Dedifferentiated amniotic fluid mesenchymal stem cell (primary cell): ENCODE data around the gene HES1.
A peak's percentile ranks its signal among the peaks of the same experiment; 100 is the strongest.
"Not testable (repeated sequence)": the region's sequence is repeated elsewhere in the genome, so short reads cannot be mapped to it uniquely, and the experiment has no call there.

ENCODE experiments used
- DNase-seq: peaks from one replicate; pipeline ENCODE4 v3.0.0-alpha.2; 2016; ENCODE audit errors: extremely low spot score

HES1 gene

DNA sequence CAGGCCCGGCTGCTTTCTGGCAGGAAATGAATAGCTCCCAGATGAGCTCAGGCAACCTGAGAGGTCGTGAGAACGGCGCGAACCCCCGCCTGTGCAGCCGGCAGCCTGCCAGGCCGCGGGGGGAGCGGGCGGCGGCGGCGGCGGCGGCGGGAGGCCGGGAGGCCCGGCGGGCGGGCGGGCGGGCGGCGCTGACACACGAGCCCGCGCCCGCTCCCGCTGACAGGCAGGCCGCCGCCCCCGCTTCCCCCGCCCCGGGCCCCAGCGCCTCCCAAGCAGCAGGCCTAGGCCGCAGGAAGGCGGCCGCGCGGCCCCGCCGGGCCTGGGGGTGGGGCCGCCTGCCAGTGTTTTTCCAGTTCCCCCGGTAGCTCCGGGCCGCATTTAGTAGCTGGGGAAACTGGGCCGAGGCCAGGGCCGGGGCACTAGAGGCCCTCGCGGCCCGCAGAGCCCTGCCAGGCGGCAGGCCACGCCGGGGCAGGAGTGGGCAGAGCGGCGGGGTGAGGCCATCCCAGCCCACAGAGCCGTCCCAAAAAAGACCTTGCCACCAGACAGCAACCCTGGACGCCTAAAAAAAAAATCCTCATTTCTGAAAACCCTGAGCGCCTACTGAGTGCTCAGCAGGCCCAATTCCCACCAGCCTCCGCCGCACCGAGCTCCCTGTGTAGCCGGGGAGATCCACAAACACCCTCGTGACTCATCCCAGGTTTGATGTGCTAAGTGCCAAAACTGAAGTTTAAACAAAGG is 5.6 kb downstream of the HES1 start:
- peak; percentile 65 for DNase-seq

DNA sequence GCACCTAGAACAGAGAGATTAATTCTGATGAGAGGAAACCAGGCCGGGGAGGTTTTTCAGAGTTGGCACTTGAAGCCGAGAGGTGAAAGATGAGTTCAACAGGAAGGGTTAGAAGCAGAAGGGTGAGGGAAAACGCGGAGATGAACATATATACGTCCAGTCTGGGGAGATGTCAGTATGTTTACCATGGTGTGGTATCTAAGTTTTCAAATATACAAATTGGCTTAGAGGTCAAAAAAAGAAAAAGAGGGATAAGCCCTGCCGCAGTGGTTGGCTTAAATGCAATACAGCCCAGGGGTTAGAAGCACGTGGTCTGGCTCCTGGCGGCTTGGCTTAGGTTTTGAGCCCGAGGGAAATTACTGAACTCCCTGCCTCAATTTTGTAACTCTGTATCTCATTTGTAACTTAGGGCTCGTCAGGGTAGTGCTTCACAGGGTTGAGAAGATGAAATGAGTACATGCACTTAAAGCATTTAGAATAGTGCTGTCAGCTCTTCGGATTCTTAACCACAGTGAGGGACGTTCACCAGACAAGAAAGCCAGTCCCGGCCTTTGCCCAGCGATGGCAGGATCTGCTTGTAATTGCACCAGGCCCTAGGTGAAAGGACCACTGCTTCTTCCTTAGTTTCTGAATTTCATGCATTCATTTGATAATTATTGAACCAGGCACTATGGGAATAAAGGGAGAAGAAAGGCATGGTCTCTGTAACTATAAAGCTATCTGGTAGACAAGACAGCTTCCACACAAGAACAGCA is 6.4 kb downstream of the HES1 start:
- DNase-seq: no peak

- no peak for DNase-seq
These were observed 9.8 kb downstream of the HES1 start for GRCh38 chr3:194145702-194146101.

DNA sequence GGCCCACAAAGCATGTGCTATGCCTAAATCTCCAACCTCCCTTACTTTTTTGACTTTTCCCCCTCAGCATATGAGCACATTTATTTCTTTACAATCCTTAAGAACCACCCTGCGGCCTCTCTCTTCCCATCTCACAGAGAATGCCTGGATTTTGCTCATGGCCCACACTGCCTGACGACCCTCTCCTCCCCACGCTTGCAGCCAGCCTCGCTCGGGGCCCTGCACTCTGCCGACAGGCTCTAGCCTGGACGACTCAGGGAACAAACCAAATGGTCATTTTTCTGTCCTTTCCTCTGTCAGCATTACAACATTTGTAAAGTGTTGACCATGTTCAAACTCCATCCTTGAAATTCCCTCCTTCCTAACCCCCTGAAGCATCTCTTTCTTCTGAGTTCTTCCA is 11.7 kb downstream of the HES1 start:
- no peak for DNase-seq

DNA sequence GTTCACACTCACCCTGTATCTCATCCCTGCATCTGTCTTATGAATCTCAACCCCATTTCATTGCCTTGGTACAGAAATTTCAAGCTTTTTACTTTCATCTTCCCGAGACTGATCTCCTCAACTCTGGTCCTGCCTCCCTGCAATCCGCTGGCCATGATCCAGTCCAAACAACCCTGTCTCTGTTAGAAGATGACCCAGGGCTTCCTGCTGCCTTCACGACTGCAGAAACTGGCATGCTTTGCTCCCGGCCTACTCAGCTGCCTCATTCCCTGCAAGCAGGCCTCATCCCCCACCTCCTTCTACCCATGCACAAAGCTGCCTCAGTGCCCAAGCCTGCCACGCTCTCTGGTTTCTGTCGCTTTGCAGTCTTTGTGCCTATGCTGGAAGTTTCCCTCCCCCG is 12.4 kb downstream of the HES1 start:
- DNase-seq: no peak

GRCh38 chr3:194150252-194150934 is 14.4 kb downstream of the HES1 start:
- no peak for DNase-seq

GRCh38 chr3:194150935-194151302 is 15.0 kb downstream of the HES1 start:
- DNase-seq: not testable (repeated sequence)

- no peak for DNase-seq
These were observed 18.4 kb downstream of the HES1 start for GRCh38 chr3:194154346-194154745.

GRCh38 chr3:194156095-194156494 is 20.1 kb downstream of the HES1 start:
- no peak for DNase-seq

DNA sequence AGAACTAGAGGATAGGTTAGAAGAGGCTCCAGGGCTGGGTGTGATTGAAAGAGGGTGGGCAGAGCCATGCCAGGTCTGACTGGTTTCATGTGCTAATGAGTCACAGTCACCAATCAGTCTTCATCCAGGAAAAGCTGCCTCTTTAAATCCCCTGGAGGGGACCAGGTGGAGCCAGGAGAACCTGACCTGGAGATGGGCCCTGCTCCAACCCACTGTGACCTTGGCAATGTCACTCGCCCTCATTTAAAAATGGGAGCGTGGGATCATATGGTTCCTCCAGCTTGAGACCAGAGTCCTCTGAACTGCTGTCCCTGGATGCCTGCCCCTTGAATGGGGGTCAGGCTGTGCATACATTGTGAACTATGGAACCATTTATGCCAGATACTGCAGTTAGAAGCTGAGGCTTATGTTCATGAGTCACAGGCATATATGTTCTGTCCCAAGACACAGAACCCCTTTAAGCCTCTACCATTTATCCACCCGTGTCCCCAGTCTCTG is 23.0 kb downstream of the HES1 start:
- no peak for DNase-seq

DNA sequence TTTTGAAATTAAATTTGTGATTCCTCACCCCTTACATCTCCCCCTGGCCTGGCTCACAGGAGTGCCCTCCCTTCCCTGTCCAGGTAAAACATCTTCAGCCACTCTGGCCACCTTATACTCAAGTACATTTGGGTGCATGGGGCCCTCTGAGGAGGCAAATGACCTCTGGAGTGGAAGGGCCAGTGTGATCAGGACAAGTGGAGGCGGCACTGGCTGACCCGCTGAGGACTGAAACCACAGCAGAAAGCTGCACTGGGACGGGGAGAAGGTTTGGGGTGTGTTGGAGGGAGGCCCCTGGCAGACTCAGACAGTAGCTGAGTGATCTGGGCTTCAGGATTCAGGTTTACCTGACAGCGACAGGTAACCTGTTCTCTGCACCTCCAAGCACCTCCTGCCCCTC is 24.2 kb downstream of the HES1 start:
- no peak for DNase-seq

GRCh38 chr3:194161131-194162045 is 25.4 kb downstream of the HES1 start:
- no peak for DNase-seq

- DNase-seq: no peak
These were observed 26.2 kb downstream of the HES1 start for GRCh38 chr3:194162070-194162678.

GRCh38 chr3:194162817-194163584 is 27.1 kb downstream of the HES1 start:
- no peak for DNase-seq

DNA sequence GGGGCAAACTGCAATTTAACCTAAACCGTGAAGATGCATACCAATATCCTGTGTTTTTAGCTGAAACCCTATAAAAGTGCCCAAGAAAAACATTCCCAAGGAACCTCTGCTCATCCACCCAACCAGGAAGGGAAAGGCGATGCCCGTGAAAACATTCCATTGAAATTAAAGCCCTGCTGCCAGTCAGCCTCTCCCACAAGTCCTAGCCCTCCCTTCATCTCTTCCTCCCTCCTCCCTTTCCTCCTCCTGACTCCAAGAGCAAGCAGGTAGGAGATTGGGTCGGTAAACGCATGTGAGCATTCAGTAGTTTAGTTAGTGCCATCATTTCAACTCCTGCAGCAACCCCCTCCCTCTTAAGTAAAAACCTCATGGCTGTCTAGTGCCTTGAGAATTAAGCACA is 27.7 kb downstream of the HES1 start:
- DNase-seq: no peak

DNA sequence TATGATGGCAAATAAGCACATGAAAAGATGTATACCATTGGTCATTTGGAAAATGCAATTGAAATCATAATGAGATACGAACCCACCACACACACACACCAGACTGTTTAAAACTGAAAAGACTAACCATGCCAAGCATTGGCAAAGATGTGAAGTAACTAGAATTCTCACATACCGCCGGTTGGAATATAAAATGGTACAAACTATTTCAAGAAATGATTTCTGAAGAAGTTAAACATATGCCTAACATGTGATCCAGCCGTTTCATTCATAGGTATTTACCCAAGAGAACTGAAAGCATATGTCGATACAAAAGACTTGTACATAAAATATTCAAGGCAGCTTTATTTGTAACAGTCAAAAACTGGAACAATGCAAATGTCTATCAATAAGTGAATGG is 28.9 kb downstream of the HES1 start:
- no peak for DNase-seq

DNA sequence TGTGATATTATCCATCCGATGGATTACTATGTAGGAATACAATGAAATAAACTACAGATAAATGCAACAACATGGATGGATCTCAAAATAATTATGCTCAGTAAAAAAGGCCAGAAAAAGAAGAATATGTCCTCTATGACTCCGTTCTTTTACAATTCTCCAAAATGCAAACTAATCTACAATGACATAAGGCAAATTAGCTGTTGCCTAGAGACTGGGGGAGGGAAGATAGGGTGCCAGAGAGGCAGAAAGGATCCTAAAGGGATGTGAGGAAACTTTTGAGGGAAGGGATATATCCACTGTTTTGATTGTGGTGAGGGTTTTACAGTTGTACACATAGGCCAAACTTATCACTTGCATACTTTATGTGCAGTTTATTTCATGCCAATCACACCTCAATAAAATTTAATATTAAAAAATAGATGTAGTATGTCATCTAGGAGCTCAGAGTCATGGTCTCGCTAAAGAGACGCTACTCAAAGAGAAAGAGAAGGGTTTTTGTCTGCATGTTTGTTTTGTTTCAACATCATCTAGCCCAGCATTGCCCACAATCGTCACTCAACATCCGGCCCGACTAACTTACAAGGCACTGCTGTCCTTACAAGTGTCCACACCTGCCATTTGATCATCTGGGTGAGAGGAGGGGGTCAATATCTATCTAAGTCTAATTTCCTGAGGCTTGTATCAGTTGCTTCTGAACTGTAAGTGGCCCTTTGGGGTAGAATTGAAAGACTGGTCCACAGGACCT is 29.5 kb downstream of the HES1 start:
- no peak for DNase-seq

DNA sequence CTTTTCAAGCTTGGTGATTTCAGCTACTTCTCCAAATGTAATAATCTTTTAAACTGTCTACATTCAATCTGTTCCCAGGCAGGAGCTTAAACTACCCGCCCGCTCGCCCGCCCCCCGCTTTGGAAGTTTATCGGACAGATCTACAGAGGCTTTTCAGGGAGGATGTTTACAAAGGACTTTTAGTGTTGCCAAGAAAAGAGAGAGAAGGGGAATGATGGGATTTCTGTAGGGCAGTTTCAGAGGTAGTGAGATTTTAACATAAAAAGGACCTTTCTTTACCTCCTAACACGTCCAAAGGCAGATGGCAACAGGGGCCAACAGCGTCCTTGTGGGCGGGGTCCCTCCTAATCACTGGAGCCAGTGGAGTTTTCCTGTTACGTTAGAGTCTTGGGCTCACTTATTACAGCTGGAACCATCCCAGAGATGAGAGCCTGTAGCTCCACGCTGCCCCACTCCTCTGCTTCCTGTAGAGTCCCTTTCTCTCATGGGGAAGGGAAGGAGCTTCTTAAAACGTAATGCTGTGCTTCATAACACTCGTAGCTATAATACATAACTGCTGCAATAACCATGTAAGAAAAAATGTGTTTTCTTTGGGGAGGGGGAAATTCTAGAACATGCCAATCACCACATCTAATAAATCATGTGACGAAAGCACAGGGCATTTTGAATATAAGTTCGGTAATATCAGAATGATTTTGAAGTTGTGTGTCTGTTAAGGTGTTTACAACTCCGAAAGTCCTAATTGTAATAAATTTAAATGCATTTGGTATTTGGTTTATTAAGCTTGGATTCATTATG is 30.9 kb downstream of the HES1 start:
- no peak for DNase-seq
